Measurements from ENCODE around the gene AADACL4. TPM values are rescaled to one million over a fixed set of nuclear protein-coding genes. Genes with fewer than 3 reads are reported as not detected.
"Not testable (repeated sequence)": the region's sequence is repeated elsewhere in the genome, so short reads cannot be mapped to it uniquely, and the experiment has no call there.

The AADACL4 gene
- total RNA-seq, 1 donor from 2014 or later: not detected

- no peak for DNase-seq (ENCODE audit: low spot score)
These were observed 65.8 kb downstream of the AADACL4 start for GRCh38 chr1:12709696-12710095.

- no peak for DNase-seq (ENCODE audit: low spot score)
These were observed 67.7 kb downstream of the AADACL4 start for GRCh38 chr1:12711536-12711935.

- DNase-seq (ENCODE audit: low spot score): no peak
These were observed 68.2 kb downstream of the AADACL4 start for GRCh38 chr1:12712076-12712475.

- DNase-seq (ENCODE audit: low spot score): no peak
These were observed 69.0 kb downstream of the AADACL4 start for GRCh38 chr1:12712929-12713328.

GRCh38 chr1:12713651-12714050 is 69.8 kb downstream of the AADACL4 start:
- not testable (repeated sequence) for DNase-seq (ENCODE audit: low spot score)

GRCh38 chr1:12714710-12715475 is 71.0 kb downstream of the AADACL4 start:
- no peak for DNase-seq (ENCODE audit: low spot score)

- DNase-seq (ENCODE audit: low spot score): no peak
These were observed 72.1 kb downstream of the AADACL4 start, which contains the start of gene AADACL3 for GRCh38 chr1:12715896-12716437. Gene AADACL3 (plus strand): TSS chr1:12716110. CDS start chr1:12716177, 67 bp downstream.

Other genes starting within 250 kb of the AADACL4 start
- 495 TPM for gene DHRS3, start 25.9 kb upstream of the AADACL4 start, total RNA-seq
- 0.19 TPM for gene AADACL3, start 72.0 kb downstream of the AADACL4 start, total RNA-seq
- not detected for gene CFAP107, start 102.1 kb downstream of the AADACL4 start, total RNA-seq
- not detected for gene PRAMEF12, start 129.7 kb downstream of the AADACL4 start, total RNA-seq
- gene PRAMEF1, start 147.3 kb downstream of the AADACL4 start, total RNA-seq: not detected
- not detected for gene PRAMEF11, start 187.3 kb downstream of the AADACL4 start, total RNA-seq
- gene HNRNPCL1, start 204.6 kb downstream of the AADACL4 start, total RNA-seq: not detected
- not detected for gene PRAMEF2, start 213.0 kb downstream of the AADACL4 start, total RNA-seq
- not detected for gene PRAMEF4, start 242.1 kb downstream of the AADACL4 start, total RNA-seq

Data from mesenteric fat pad (tissue), 1 donor.